Fibroblast of lung (primary cell): ENCODE data around the gene TNP2. TPM values are rescaled to one million over a fixed set of nuclear protein-coding genes. Genes with fewer than 3 reads are reported as not detected.

ENCODE experiments used
- DNase-seq, 2 donors: peaks; one replicate each; pipeline versions ENCODE4 v3.0.0 to v3.0.0-alpha.2; 2010; ENCODE audit warnings: low read depth in 2 of 2
- H2AFZ ChIP-seq: 2 replicates; pipeline ENCODE4 v1.5.1; 2012; ENCODE audit warnings: low read length, control low read depth, inconsistent platforms
- H3K27ac ChIP-seq: 2 replicates; pipeline ENCODE4 v1.5.1; 2011; ENCODE audit warnings: low read length, control low read depth; ENCODE audit not compliant: insufficient read depth
- H3K27me3 ChIP-seq: 2 replicates; pipeline ENCODE4 v1.5.1; 2011; ENCODE audit warnings: mild to moderate bottlenecking, low read length; ENCODE audit not compliant: control insufficient read depth, insufficient read depth
- H3K36me3 ChIP-seq: 2 replicates; pipeline ENCODE4 v1.5.1; 2011; ENCODE audit warnings: low read length; ENCODE audit not compliant: control insufficient read depth, insufficient read depth
- H3K4me1 ChIP-seq: 2 replicates; pipeline ENCODE4 v1.5.1; 2011; ENCODE audit warnings: low read length; ENCODE audit not compliant: control insufficient read depth, insufficient read depth; ENCODE audit errors: extremely low read depth
- H3K4me2 ChIP-seq: 2 replicates; pipeline ENCODE4 v1.5.1; 2011; ENCODE audit warnings: low read length, control low read depth; ENCODE audit not compliant: insufficient read depth; ENCODE audit errors: extremely low read depth
- H3K4me3 ChIP-seq, 4 experiments: fragments of 200-600 bp in 1 of 4; sonication (generic) in 1 of 4; replicated peaks in 1 of 4; 2 replicates each; pipeline ENCODE4 v1.5.1; 2011 to 2016; ENCODE audit warnings: low read length in 4 of 4, low read depth in 3 of 4, mild to moderate bottlenecking in 3 of 4, control low read depth in 2 of 4, inconsistent platforms in 1 of 4, mixed read lengths in 1 of 4; ENCODE audit not compliant: insufficient read depth in 1 of 4; ENCODE audit errors: control extremely low read depth in 1 of 4
- H3K79me2 ChIP-seq: 2 replicates; pipeline ENCODE4 v1.5.1; 2012; ENCODE audit warnings: mild to moderate bottlenecking, low read length, inconsistent platforms; ENCODE audit not compliant: control insufficient read depth, insufficient read depth
- H3K9ac ChIP-seq: 2 replicates; pipeline ENCODE4 v1.5.1; 2011; ENCODE audit warnings: mild to moderate bottlenecking, low read length, control low read depth; ENCODE audit not compliant: insufficient read depth
- H3K9me3 ChIP-seq: 2 replicates; pipeline ENCODE4 v1.5.1; 2012; ENCODE audit warnings: low read depth, low read length; ENCODE audit not compliant: control insufficient read depth, insufficient read depth
- H4K20me1 ChIP-seq: 2 replicates; pipeline ENCODE4 v1.5.1; 2011; ENCODE audit warnings: low read length; ENCODE audit not compliant: control insufficient read depth, insufficient read depth; ENCODE audit errors: extremely low read depth
- CTCF ChIP-seq, 2 donors: IDR thresholded peaks in 1 of 2; conservative IDR thresholded peaks in 1 of 2; 1 replicate in 1 of 2; 2 replicates in 1 of 2; pipeline ENCODE4 v1.5.1; 2011 to 2012; ENCODE audit warnings: low read length in 2 of 2, control low read depth in 1 of 2, inconsistent platforms in 1 of 2, low read depth in 1 of 2, mild to moderate bottlenecking in 1 of 2
- EZH2 ChIP-seq: IDR thresholded peaks from 2 replicates; pipeline ENCODE4 v1.5.1; 2012; ENCODE audit warnings: low read length, control low read depth, mild to moderate bottlenecking; ENCODE audit errors: missing control alignments
- polyA plus RNA-seq, 2 donors: library from polyadenylated mRNA; depleted of rRNA in 1 of 2; stranded (reverse) in 1 of 2; unstranded in 1 of 2; fragments of >200 nt; gene quantifications; 2 replicates each; pipeline ENCODE4 v1.2.1, GENCODE V29; 2011 to 2012; ENCODE audit warnings: missing spikeins in 1 of 2
- total RNA-seq: library from RNA; depleted of rRNA; stranded (reverse); fragments of >200 nt; gene quantifications from 2 replicates; pipeline ENCODE4 v1.2.1, GENCODE V29; 2014

Gene TNP2
- total and polyA plus RNA-seq, 2 donors (not counting 1 experiment from before 2014, with no cell fraction given): not detected

GRCh38 chr16:11253009-11253994, 15.8 kb downstream of the TNP2 start:
- Histone ChIP-seq H4K20me1 (no peaks in the 10 kb centered on the region), H3K9me3 (no peaks in the 10 kb centered on the region), H3K4me3 (peak overlapping the region; percentile 44 to 97 (median 71)), H3K4me2 (peak overlapping the region; percentile 92), H3K79me2 (peaks cover 32% of the 10 kb centered on the region), H3K9ac (peak overlapping the region; percentile 54), H3K36me3 (peaks cover 21% of the 10 kb centered on the region), H3K4me1 (peaks cover 19% of the 10 kb centered on the region), H3K27me3 (no peaks in the 10 kb centered on the region), H3K27ac (peak overlapping the region; percentile 29), H2AFZ (no peak overlapping the region)
- peak; percentile 68 to 73 for DNase-seq
- no peak for TF ChIP-seq EZH2

GRCh38 chr16:11252482-11252931, 16.6 kb downstream of the TNP2 start:
- Histone ChIP-seq H3K36me3 (peaks cover 21% of the 10 kb centered on the region), H2AFZ (no peak overlapping the region), H3K4me1 (peaks cover 17% of the 10 kb centered on the region), H3K9ac (no peak overlapping the region), H3K27ac (peak overlapping the region; percentile 23), H3K27me3 (no peaks in the 10 kb centered on the region), H3K79me2 (peaks cover 32% of the 10 kb centered on the region), H3K9me3 (no peaks in the 10 kb centered on the region), H3K4me2 (peak overlapping the region; percentile 92), H3K4me3 (peak overlapping the region; percentile 44 to 97 (median 71)), H4K20me1 (no peaks in the 10 kb centered on the region)
- no peak for TF ChIP-seq EZH2
- no peak for TF ChIP-seq CTCF (conservative IDR thresholded peaks at IDR 0.05 in 1 of 2, IDR thresholded peaks at IDR 0.05 in 1 of 2; ENCODE audit: low read depth in 1 of 2, low read length in 2 of 2)
- DNase-seq: no peak

GRCh38 chr16:11251525-11252481, 17.3 kb downstream of the TNP2 start:
- Histone ChIP-seq H3K27ac (peak overlapping the region; percentile 23), H4K20me1 (no peaks in the 10 kb centered on the region), H3K4me2 (peak overlapping the region; percentile 92), H3K4me1 (peaks cover 10% of the 10 kb centered on the region), H3K9ac (no peak overlapping the region), H3K36me3 (peaks cover 21% of the 10 kb centered on the region), H3K27me3 (no peaks in the 10 kb centered on the region), H3K79me2 (peaks cover 32% of the 10 kb centered on the region), H3K9me3 (no peaks in the 10 kb centered on the region), H3K4me3 (peak overlapping the region; percentile 44 to 97 (median 71)), H2AFZ (no peak overlapping the region)
- TF ChIP-seq EZH2: no peak
- TF ChIP-seq CTCF (conservative IDR thresholded peaks at IDR 0.05 in 1 of 2, IDR thresholded peaks at IDR 0.05 in 1 of 2; ENCODE audit: low read depth in 1 of 2, low read length in 2 of 2): no peak
- DNase-seq: peak; percentile 85 to 90
